ENCODE results near the gene UROC1.

UROC1 gene

GRCh38 chr3:126514161-126514560, 3.4 kb downstream of the UROC1 start:
- no peak for TF ChIP-seq CTCF (IDR thresholded peaks at IDR 0.05)

GRCh38 chr3:126512916-126513650, 4.5 kb downstream of the UROC1 start:
- H3K4me3 ChIP-seq (ENCODE audit: low read depth, low read length), result no peak overlapping the region
- no peaks in the 10 kb centered on the region for H3K9me3 ChIP-seq (ENCODE audit: control insufficient read depth, low read length)
- no peak overlapping the region for H3K4me2 ChIP-seq (ENCODE audit: low read length)
- no peaks in the 10 kb centered on the region for H3K4me1 ChIP-seq
- no peak overlapping the region for H2AFZ ChIP-seq
- H3K79me2 ChIP-seq, result no peaks in the 10 kb centered on the region
- no peaks in the 10 kb centered on the region for H3K27me3 ChIP-seq (ENCODE audit: control insufficient read depth, insufficient read depth, low read length)
- H3K9ac ChIP-seq, result no peak overlapping the region
- H3K36me3 ChIP-seq (ENCODE audit: control insufficient read depth, insufficient read depth, low read length), result no peaks in the 10 kb centered on the region
- TF ChIP-seq CTCF (IDR thresholded peaks at IDR 0.05), result no peak
- no peak overlapping the region for H3K27ac ChIP-seq

More at GRCh38 chr3:126514161-126514560, 3.4 kb downstream of the UROC1 start:
- Histone ChIP-seq H3K79me2 (no peaks in the 10 kb centered on the region), H3K9ac (no peak overlapping the region), H3K9me3 (ENCODE audit: control insufficient read depth, low read length) (no peaks in the 10 kb centered on the region), H3K4me2 (ENCODE audit: low read length) (no peak overlapping the region), H3K27me3 (ENCODE audit: control insufficient read depth, insufficient read depth, low read length) (no peaks in the 10 kb centered on the region), H3K36me3 (ENCODE audit: control insufficient read depth, insufficient read depth, low read length) (no peaks in the 10 kb centered on the region), H3K27ac (no peak overlapping the region), H3K4me1 (no peaks in the 10 kb centered on the region), H3K4me3 (ENCODE audit: low read depth, low read length) (no peak overlapping the region), H2AFZ (no peak overlapping the region)

GRCh38 chr3:126512026-126512425, 5.5 kb downstream of the UROC1 start:
- H3K4me3 ChIP-seq (ENCODE audit: low read depth, low read length), result no peak overlapping the region
- TF ChIP-seq CTCF (IDR thresholded peaks at IDR 0.05), result no peak
- no peak overlapping the region for H3K4me2 ChIP-seq (ENCODE audit: low read length)

GRCh38 chr3:126511291-126511690, 6.3 kb downstream of the UROC1 start:
- Histone ChIP-seq H3K79me2 (no peaks in the 10 kb centered on the region), H3K36me3 (ENCODE audit: control insufficient read depth, insufficient read depth, low read length) (no peaks in the 10 kb centered on the region), H3K27me3 (ENCODE audit: control insufficient read depth, insufficient read depth, low read length) (no peaks in the 10 kb centered on the region), H3K9me3 (ENCODE audit: control insufficient read depth, low read length) (no peaks in the 10 kb centered on the region), H2AFZ (no peak overlapping the region), H3K9ac (no peak overlapping the region), H3K4me3 (ENCODE audit: low read depth, low read length) (no peak overlapping the region), H3K4me2 (ENCODE audit: low read length) (no peak overlapping the region), H3K4me1 (no peaks in the 10 kb centered on the region), H3K27ac (no peak overlapping the region)
- TF ChIP-seq CTCF (IDR thresholded peaks at IDR 0.05), result no peak

More at GRCh38 chr3:126512026-126512425, 5.5 kb downstream of the UROC1 start:
- Histone ChIP-seq H3K9ac (no peak overlapping the region), H3K4me1 (no peaks in the 10 kb centered on the region), H3K79me2 (no peaks in the 10 kb centered on the region), H3K9me3 (ENCODE audit: control insufficient read depth, low read length) (no peaks in the 10 kb centered on the region), H2AFZ (no peak overlapping the region), H3K27me3 (ENCODE audit: control insufficient read depth, insufficient read depth, low read length) (no peaks in the 10 kb centered on the region), H3K36me3 (ENCODE audit: control insufficient read depth, insufficient read depth, low read length) (no peaks in the 10 kb centered on the region), H3K27ac (no peak overlapping the region)
